ENCODE data around the gene TMEM82. TPM values are rescaled to one million over a fixed set of nuclear protein-coding genes. Genes with fewer than 3 reads are reported as not detected.

The TMEM82 gene
- total RNA-seq, 1 experiment from 2014 or later: 2.2 TPM

- no peak for DNase-seq
- Histone ChIP-seq H3K27me3 (ENCODE audit: control insufficient read depth, insufficient read depth, low read length) (no peaks in the 10 kb centered on the region), H3K4me3 (ENCODE audit: insufficient read depth, low read depth, low read length) (no peak overlapping the region), H3K36me3 (replicated peaks; ENCODE audit: control insufficient read depth, insufficient read depth, low read length) (peaks cover 12% of the 10 kb centered on the region)
Observed at GRCh38 chr1:15727424-15727823, 14.9 kb upstream of the TMEM82 start.

- Histone ChIP-seq H3K4me3 (ENCODE audit: insufficient read depth, low read depth, low read length) (no peak overlapping the region), H3K27me3 (ENCODE audit: control insufficient read depth, insufficient read depth, low read length) (no peaks in the 10 kb centered on the region), H3K36me3 (replicated peaks; ENCODE audit: control insufficient read depth, insufficient read depth, low read length) (peaks cover 12% of the 10 kb centered on the region)
- peak; percentile 52 for DNase-seq
Observed at GRCh38 chr1:15727866-15728534, 14.3 kb upstream of the TMEM82 start.

GRCh38 chr1:15728937-15729657, 13.2 kb upstream of the TMEM82 start:
- DNase-seq: no peak
- Histone ChIP-seq H3K27me3 (ENCODE audit: control insufficient read depth, insufficient read depth, low read length) (no peaks in the 10 kb centered on the region), H3K36me3 (replicated peaks; ENCODE audit: control insufficient read depth, insufficient read depth, low read length) (peaks cover 15% of the 10 kb centered on the region), H3K4me3 (ENCODE audit: insufficient read depth, low read depth, low read length) (no peak overlapping the region)

GRCh38 chr1:15730423-15730822, 11.9 kb upstream of the TMEM82 start:
- peaks cover 14% of the 10 kb centered on the region for H3K36me3 ChIP-seq (replicated peaks; ENCODE audit: control insufficient read depth, insufficient read depth, low read length)
- peak; percentile 55 for DNase-seq
- no peak overlapping the region for H3K4me3 ChIP-seq (ENCODE audit: insufficient read depth, low read depth, low read length)
- no peaks in the 10 kb centered on the region for H3K27me3 ChIP-seq (ENCODE audit: control insufficient read depth, insufficient read depth, low read length)

GRCh38 chr1:15730936-15731335, 11.4 kb upstream of the TMEM82 start:
- Histone ChIP-seq H3K36me3 (replicated peaks; ENCODE audit: control insufficient read depth, insufficient read depth, low read length) (peaks cover 12% of the 10 kb centered on the region), H3K4me3 (ENCODE audit: insufficient read depth, low read depth, low read length) (no peak overlapping the region), H3K27me3 (ENCODE audit: control insufficient read depth, insufficient read depth, low read length) (no peaks in the 10 kb centered on the region)
- DNase-seq: no peak

GRCh38 chr1:15731735-15732685, 10.3 kb upstream of the TMEM82 start:
- peak; percentile 75 for DNase-seq
- no peaks in the 10 kb centered on the region for H3K27me3 ChIP-seq (ENCODE audit: control insufficient read depth, insufficient read depth, low read length)
- H3K36me3 ChIP-seq (replicated peaks; ENCODE audit: control insufficient read depth, insufficient read depth, low read length): peaks cover 12% of the 10 kb centered on the region
- H3K4me3 ChIP-seq (ENCODE audit: insufficient read depth, low read depth, low read length): no peak overlapping the region

- H3K4me3 ChIP-seq (ENCODE audit: insufficient read depth, low read depth, low read length): no peak overlapping the region
Observed at GRCh38 chr1:15732686-15733081, 9.6 kb upstream of the TMEM82 start.

GRCh38 chr1:15733218-15733725, 9.0 kb upstream of the TMEM82 start:
- Histone ChIP-seq H3K4me3 (ENCODE audit: insufficient read depth, low read depth, low read length) (no peak overlapping the region), H3K27me3 (ENCODE audit: control insufficient read depth, insufficient read depth, low read length) (no peaks in the 10 kb centered on the region), H3K36me3 (replicated peaks; ENCODE audit: control insufficient read depth, insufficient read depth, low read length) (peaks cover 8% of the 10 kb centered on the region)
- DNase-seq: peak; percentile 54

More at GRCh38 chr1:15732686-15733081, 9.6 kb upstream of the TMEM82 start:
- DNase-seq: no peak
- peaks cover 10% of the 10 kb centered on the region for H3K36me3 ChIP-seq (replicated peaks; ENCODE audit: control insufficient read depth, insufficient read depth, low read length)
- H3K27me3 ChIP-seq (ENCODE audit: control insufficient read depth, insufficient read depth, low read length): no peaks in the 10 kb centered on the region

GRCh38 chr1:15733726-15734226, 8.5 kb upstream of the TMEM82 start:
- peak; percentile 68 for DNase-seq
- H3K36me3 ChIP-seq (replicated peaks; ENCODE audit: control insufficient read depth, insufficient read depth, low read length): peaks cover 5% of the 10 kb centered on the region
- H3K4me3 ChIP-seq (ENCODE audit: insufficient read depth, low read depth, low read length): no peak overlapping the region
- H3K27me3 ChIP-seq (ENCODE audit: control insufficient read depth, insufficient read depth, low read length): no peaks in the 10 kb centered on the region

- H3K4me3 ChIP-seq (ENCODE audit: insufficient read depth, low read depth, low read length): no peak overlapping the region
- H3K36me3 ChIP-seq (replicated peaks; ENCODE audit: control insufficient read depth, insufficient read depth, low read length): peaks cover 5% of the 10 kb centered on the region
- no peaks in the 10 kb centered on the region for H3K27me3 ChIP-seq (ENCODE audit: control insufficient read depth, insufficient read depth, low read length)
- peak; percentile 65 for DNase-seq
Observed at GRCh38 chr1:15734296-15734695, 8.0 kb upstream of the TMEM82 start.

GRCh38 chr1:15734901-15735300, 7.4 kb upstream of the TMEM82 start:
- Histone ChIP-seq H3K36me3 (replicated peaks; ENCODE audit: control insufficient read depth, insufficient read depth, low read length) (peaks cover 5% of the 10 kb centered on the region), H3K4me3 (ENCODE audit: insufficient read depth, low read depth, low read length) (no peak overlapping the region), H3K27me3 (ENCODE audit: control insufficient read depth, insufficient read depth, low read length) (no peaks in the 10 kb centered on the region)
- peak; percentile 65 for DNase-seq

GRCh38 chr1:15735304-15736037, 6.8 kb upstream of the TMEM82 start:
- H3K27me3 ChIP-seq (ENCODE audit: control insufficient read depth, insufficient read depth, low read length): no peaks in the 10 kb centered on the region
- peak; percentile 50 for DNase-seq
- no peak overlapping the region for H3K4me3 ChIP-seq (ENCODE audit: insufficient read depth, low read depth, low read length)
- peaks cover 5% of the 10 kb centered on the region for H3K36me3 ChIP-seq (replicated peaks; ENCODE audit: control insufficient read depth, insufficient read depth, low read length)

- H3K36me3 ChIP-seq (replicated peaks; ENCODE audit: control insufficient read depth, insufficient read depth, low read length): peaks cover 3% of the 10 kb centered on the region
- H3K27me3 ChIP-seq (ENCODE audit: control insufficient read depth, insufficient read depth, low read length): no peaks in the 10 kb centered on the region
- no peak within 1 kb of the TSS for H3K4me3 ChIP-seq (ENCODE audit: insufficient read depth, low read depth, low read length)
- DNase-seq: peak; percentile 90
Observed at GRCh38 chr1:15736038-15736891, 6.0 kb upstream of the TMEM82 start, which contains the start of gene SLC25A34. Gene SLC25A34, plus strand, starts transcription at chr1:15736258. Its CDS starts 228 bp downstream, at chr1:15736486.

Measured in H7 (cell line).